ENCODE data around the gene KMT2D.

KMT2D gene

DNA sequence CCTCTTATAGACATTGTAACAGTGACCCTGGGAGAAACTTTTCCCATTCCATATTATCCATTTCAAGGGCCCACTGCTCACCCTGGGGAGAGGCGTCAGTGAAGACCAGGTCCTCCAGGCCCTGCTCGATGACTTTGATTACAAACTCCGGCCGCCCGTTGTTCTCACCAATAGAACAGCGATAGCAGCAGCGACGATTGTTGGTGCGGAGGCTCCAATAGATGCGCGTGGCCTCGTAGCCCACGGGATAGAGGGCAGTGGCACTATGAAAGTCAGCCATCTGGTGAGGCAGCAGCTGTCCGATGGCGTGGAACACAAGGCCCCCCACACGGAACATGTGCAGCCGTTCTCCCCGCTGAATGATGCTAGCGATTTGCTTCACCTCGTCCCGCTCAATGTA, 34.5 kb downstream of the KMT2D start:
- no peak for DNase-seq (ENCODE audit: low read depth in 2 of 2)
- TF ChIP-seq, protein P1, sequence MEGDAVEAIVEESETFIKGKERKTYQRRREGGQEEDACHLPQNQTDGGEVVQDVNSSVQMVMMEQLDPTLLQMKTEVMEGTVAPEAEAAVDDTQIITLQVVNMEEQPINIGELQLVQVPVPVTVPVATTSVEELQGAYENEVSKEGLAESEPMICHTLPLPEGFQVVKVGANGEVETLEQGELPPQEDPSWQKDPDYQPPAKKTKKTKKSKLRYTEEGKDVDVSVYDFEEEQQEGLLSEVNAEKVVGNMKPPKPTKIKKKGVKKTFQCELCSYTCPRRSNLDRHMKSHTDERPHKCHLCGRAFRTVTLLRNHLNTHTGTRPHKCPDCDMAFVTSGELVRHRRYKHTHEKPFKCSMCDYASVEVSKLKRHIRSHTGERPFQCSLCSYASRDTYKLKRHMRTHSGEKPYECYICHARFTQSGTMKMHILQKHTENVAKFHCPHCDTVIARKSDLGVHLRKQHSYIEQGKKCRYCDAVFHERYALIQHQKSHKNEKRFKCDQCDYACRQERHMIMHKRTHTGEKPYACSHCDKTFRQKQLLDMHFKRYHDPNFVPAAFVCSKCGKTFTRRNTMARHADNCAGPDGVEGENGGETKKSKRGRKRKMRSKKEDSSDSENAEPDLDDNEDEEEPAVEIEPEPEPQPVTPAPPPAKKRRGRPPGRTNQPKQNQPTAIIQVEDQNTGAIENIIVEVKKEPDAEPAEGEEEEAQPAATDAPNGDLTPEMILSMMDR (IDR thresholded peaks at IDR 0.05; ENCODE audit: low read depth, low read length) = no peak
- no peak overlapping the region for H3K4me3 ChIP-seq (replicated peaks in 1 of 2; ENCODE audit: low read depth in 2 of 2, low read length in 2 of 2)

- TF ChIP-seq, protein P1 (IDR thresholded peaks at IDR 0.05; ENCODE audit: low read depth, low read length) = no peak
- no peak overlapping the region for H3K4me3 ChIP-seq (replicated peaks in 1 of 2; ENCODE audit: low read depth in 2 of 2, low read length in 2 of 2)
- no peak for DNase-seq (ENCODE audit: low read depth in 2 of 2)
Measured at GRCh38 chr12:49025463-49025862, 35.1 kb downstream of the KMT2D start.

GRCh38 chr12:49024543-49024942, 36.1 kb downstream of the KMT2D start:
- no peak overlapping the region for H3K4me3 ChIP-seq (replicated peaks in 1 of 2; ENCODE audit: low read depth in 2 of 2, low read length in 2 of 2)
- TF ChIP-seq, protein P1 (IDR thresholded peaks at IDR 0.05; ENCODE audit: low read depth, low read length) = no peak
- DNase-seq (ENCODE audit: low read depth in 2 of 2) = no peak

DNA sequence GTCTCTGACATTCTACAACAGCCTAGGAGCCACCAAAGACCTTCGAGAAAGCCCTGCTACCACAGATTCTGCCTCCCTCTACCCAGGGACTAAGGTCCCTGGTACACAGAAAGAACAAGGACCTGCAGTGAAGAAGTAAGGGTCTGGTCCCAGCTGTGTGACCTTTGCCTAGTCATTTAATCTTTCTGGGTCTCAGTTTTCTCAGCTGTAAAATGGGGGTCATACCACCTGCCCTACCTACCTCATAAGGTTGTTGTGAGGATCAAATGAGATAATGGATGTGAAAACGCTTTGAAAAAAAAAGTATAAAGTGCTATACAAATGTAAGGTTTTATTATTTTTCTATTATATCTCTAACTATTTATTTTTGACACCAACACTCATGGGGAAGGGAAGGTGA, 36.8 kb downstream of the KMT2D start:
- no peak for DNase-seq (ENCODE audit: low read depth in 2 of 2)
- TF ChIP-seq, protein P1 (IDR thresholded peaks at IDR 0.05; ENCODE audit: low read depth, low read length) = no peak
- no peak overlapping the region for H3K4me3 ChIP-seq (replicated peaks in 1 of 2; ENCODE audit: low read depth in 2 of 2, low read length in 2 of 2)

- no peak for DNase-seq (ENCODE audit: low read depth in 2 of 2)
- TF ChIP-seq, protein P1 (IDR thresholded peaks at IDR 0.05; ENCODE audit: low read depth, low read length) = no peak
- no peak overlapping the region for H3K4me3 ChIP-seq (replicated peaks in 1 of 2; ENCODE audit: low read depth in 2 of 2, low read length in 2 of 2)
Measured at GRCh38 chr12:49022558-49023178, 37.9 kb downstream of the KMT2D start.

DNA sequence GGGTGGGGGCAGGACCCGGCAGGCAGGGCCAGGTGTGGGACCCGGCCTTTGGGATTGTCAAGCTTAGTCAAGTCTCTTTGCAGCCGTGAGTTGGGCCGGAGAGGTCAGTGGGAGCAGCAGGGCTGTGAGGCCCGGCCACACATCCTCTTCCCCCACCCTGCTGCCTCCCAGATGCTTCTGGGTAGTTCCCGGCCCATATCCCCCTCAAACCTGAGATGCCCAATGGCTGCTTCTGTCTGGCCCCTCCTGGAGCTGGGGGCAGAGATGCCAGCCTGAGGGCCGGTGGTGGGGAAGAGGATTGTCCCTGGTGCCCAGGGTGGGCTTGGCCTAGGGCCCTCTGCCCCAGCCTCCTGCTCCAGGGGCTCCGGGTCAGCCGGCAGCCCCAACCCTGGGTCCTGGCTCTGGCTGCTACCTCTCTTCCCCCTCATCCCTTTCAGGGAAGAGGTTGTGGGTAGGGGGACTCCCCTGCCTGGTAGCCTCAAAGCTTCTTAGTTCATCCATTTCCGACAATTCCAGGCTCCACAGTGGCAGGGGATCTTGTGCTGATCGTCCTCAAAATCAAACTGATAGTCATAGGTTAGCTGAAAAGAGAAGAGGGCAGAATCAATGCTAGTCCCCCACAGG, 39.2 kb downstream of the KMT2D start:
- TF ChIP-seq, protein P1 (IDR thresholded peaks at IDR 0.05; ENCODE audit: low read depth, low read length) = no peak
- H3K4me3 ChIP-seq (replicated peaks in 1 of 2; ENCODE audit: low read depth in 2 of 2, low read length in 2 of 2) = no peak overlapping the region
- DNase-seq (ENCODE audit: low read depth in 2 of 2) = no peak
